Thyroid gland (tissue), 4 donors: ENCODE data around the gene MT1E. TPM values are rescaled to one million over a fixed set of nuclear protein-coding genes. Genes with fewer than 3 reads are reported as not detected.
A peak's percentile ranks its signal among the peaks of the same experiment; 100 is the strongest.

Experiments
- DNase-seq, 2 donors: peaks; one replicate each; pipeline ENCODE4 v3.0.0-alpha.2; 2019
- H3K27ac ChIP-seq, 3 donors: fragments of 200-600 bp; sonication (generic); 1 replicate in 2 of 3; 2 replicates in 1 of 3; pipeline ENCODE4 v1.5.1; 2016 to 2019; ENCODE audit warnings: mild to moderate bottlenecking in 1 of 3, moderate library complexity in 1 of 3
- H3K27me3 ChIP-seq: fragments of 200-600 bp; sonication (generic); one replicate; pipeline ENCODE4 v1.5.1; 2019
- H3K36me3 ChIP-seq, 2 donors: fragments of 200-600 bp; sonication (generic); one replicate each; pipeline ENCODE4 v1.5.1; 2016 to 2019
- H3K4me1 ChIP-seq, 2 donors: fragments of 200-600 bp; sonication (generic); one replicate each; pipeline ENCODE4 v1.5.1; 2017 to 2019
- H3K4me3 ChIP-seq, 3 donors: fragments of 200-600 bp; sonication (generic); replicated peaks in 1 of 3; 1 replicate in 2 of 3; 2 replicates in 1 of 3; pipeline ENCODE4 v1.5.1; 2016; ENCODE audit warnings: mild to moderate bottlenecking in 1 of 3
- H3K9me3 ChIP-seq: fragments of 200-600 bp; sonication (generic); one replicate; pipeline ENCODE4 v1.5.1; 2017
- POLR2A ChIP-seq, 2 donors: fragments of 450-650 bp; IDR thresholded peaks; one replicate each; pipeline ENCODE4 v1.6.1; 2017; ENCODE audit warnings: antibody characterized with exemption in 2 of 2, mild to moderate bottlenecking in 2 of 2, moderate library complexity in 1 of 2
- WGBS, 2 donors: methylation state at CpG; one replicate each; pipeline ENCODE4 v1.1.5; 2017; 5-methylcytosine and 5-hydroxymethylcytosine counted together
- intact Hi-C: fragments of 100-400 bp; cut with DNase I; formaldehyde crosslinking; loops from one replicate; pipeline ENCODE4 v1.15.1; 2023
- total RNA-seq, 4 donors: library from RNA; depleted of rRNA; stranded (reverse); fragments of >200 nt; gene quantifications; one replicate each; pipeline ENCODE4 v1.2.3, GENCODE V29; 2016
- TF ChIP-seq, protein P1 (sequence below), 6 experiments: fragments of 200-600 bp in 3 of 6; fragments of 450-650 bp in 3 of 6; sonication (generic) in 3 of 6; IDR thresholded peaks; one replicate each; pipeline ENCODE4 v1.5.1; 2016 to 2019; ENCODE audit warnings: antibody characterized with exemption in 6 of 6, mild to moderate bottlenecking in 2 of 6, inconsistent platforms in 1 of 6, moderate library complexity in 1 of 6

The MT1E gene
- total RNA-seq, 4 donors from 2014 or later = 111 to 1,129 (median 368) TPM

- Histone ChIP-seq H3K4me3 (no peak overlapping the region), H3K9me3 (no peaks in the 10 kb centered on the region), H3K27ac (peak overlapping the region; percentile 89 to 98 (median 97)), H3K4me1 (peaks cover 45 to 47% of the 10 kb centered on the region in 2 donors), H3K36me3 (no peaks in the 10 kb centered on the region), H3K27me3 (no peaks in the 10 kb centered on the region)
- intact Hi-C loops = loop anchor here (5.0 to 10.0 kb wide), 2 partner anchors 81 to 92 kb away; no protein-coding TSS in a partner anchor
- 28% methylated on average over 8 of the region's 8 CpGs for WGBS, 2 donors
- TF ChIP-seq POLR2A (IDR thresholded peaks at IDR 0.05) = no peak
- TF ChIP-seq, protein P1, sequence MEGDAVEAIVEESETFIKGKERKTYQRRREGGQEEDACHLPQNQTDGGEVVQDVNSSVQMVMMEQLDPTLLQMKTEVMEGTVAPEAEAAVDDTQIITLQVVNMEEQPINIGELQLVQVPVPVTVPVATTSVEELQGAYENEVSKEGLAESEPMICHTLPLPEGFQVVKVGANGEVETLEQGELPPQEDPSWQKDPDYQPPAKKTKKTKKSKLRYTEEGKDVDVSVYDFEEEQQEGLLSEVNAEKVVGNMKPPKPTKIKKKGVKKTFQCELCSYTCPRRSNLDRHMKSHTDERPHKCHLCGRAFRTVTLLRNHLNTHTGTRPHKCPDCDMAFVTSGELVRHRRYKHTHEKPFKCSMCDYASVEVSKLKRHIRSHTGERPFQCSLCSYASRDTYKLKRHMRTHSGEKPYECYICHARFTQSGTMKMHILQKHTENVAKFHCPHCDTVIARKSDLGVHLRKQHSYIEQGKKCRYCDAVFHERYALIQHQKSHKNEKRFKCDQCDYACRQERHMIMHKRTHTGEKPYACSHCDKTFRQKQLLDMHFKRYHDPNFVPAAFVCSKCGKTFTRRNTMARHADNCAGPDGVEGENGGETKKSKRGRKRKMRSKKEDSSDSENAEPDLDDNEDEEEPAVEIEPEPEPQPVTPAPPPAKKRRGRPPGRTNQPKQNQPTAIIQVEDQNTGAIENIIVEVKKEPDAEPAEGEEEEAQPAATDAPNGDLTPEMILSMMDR (IDR thresholded peaks at IDR 0.05) = no peak
- DNase-seq = peak; percentile 59 to 63
Observed at GRCh38 chr16:56606476-56607108, 19.0 kb upstream of the MT1E start.

GRCh38 chr16:56607109-56607618 is 18.4 kb upstream of the MT1E start:
- WGBS, 2 donors = 62 to 73% methylated on average over 14 of the region's 14 CpGs
- Histone ChIP-seq H3K9me3 (no peaks in the 10 kb centered on the region), H3K4me3 (no peak overlapping the region), H3K36me3 (no peaks in the 10 kb centered on the region), H3K27ac (peak overlapping the region; percentile 89 to 98 (median 97)), H3K27me3 (no peaks in the 10 kb centered on the region), H3K4me1 (peaks cover 47 to 51% of the 10 kb centered on the region in 2 donors)
- DNase-seq = peak; percentile 70 to 72
- TF ChIP-seq, protein P1 (IDR thresholded peaks at IDR 0.05) = no peak
- no peak for TF ChIP-seq POLR2A (IDR thresholded peaks at IDR 0.05)
- intact Hi-C loops = loop anchor here (5.0 to 10.0 kb wide), 2 partner anchors 80 to 92 kb away; no protein-coding TSS in a partner anchor

GRCh38 chr16:56607675-56608042 is 17.9 kb upstream of the MT1E start:
- Histone ChIP-seq H3K9me3 (no peaks in the 10 kb centered on the region), H3K36me3 (no peaks in the 10 kb centered on the region), H3K4me1 (peaks cover 47 to 51% of the 10 kb centered on the region in 2 donors), H3K4me3 (peak overlapping the region in 1 of 3 donors; percentile 64), H3K27ac (peak overlapping the region; percentile 89 to 98 (median 97)), H3K27me3 (no peaks in the 10 kb centered on the region)
- intact Hi-C loops = loop anchor here (5.0 to 10.0 kb wide), 2 partner anchors 80 to 93 kb away; no protein-coding TSS in a partner anchor
- TF ChIP-seq, protein P1 (IDR thresholded peaks at IDR 0.05) = no peak
- TF ChIP-seq POLR2A (IDR thresholded peaks at IDR 0.05) = no peak
- WGBS, 2 donors = 70 to 93% methylated on average over 2 of the region's 2 CpGs
- no peak for DNase-seq

GRCh38 chr16:56608043-56608875 is 17.3 kb upstream of the MT1E start, which contains the start of gene MT2A:
MT2A (plus strand) TSS chr16:56608584; CDS start chr16:56608656, 72 bp downstream.
- intact Hi-C loops = loop anchor here (5.0 to 10.0 kb wide), 2 partner anchors 79 to 93 kb away; no protein-coding TSS in a partner anchor
- peak; percentile 97 for DNase-seq
- Histone ChIP-seq H3K27ac (peak within 1 kb of the TSS; percentile 89 to 98 (median 97)), H3K27me3 (no peaks in the 10 kb centered on the region), H3K4me1 (peaks cover 47 to 51% of the 10 kb centered on the region in 2 donors), H3K36me3 (no peaks in the 10 kb centered on the region), H3K4me3 (peak within 1 kb of the TSS; percentile 61 to 67 (median 64)), H3K9me3 (no peaks in the 10 kb centered on the region)
- TF ChIP-seq, protein P1 (IDR thresholded peaks at IDR 0.05) = no peak
- TF ChIP-seq POLR2A (IDR thresholded peaks at IDR 0.05) = peak; percentile 45 to 94
- 5 to 13% methylated on average over 21 to 57 of the region's 62 CpGs for WGBS, 2 donors
